ENCODE data around the gene SDCBP2.
"Not testable (repeated sequence)": the region's sequence is repeated elsewhere in the genome, so short reads cannot be mapped to it uniquely, and the experiment has no call there.

SDCBP2 gene

DNA sequence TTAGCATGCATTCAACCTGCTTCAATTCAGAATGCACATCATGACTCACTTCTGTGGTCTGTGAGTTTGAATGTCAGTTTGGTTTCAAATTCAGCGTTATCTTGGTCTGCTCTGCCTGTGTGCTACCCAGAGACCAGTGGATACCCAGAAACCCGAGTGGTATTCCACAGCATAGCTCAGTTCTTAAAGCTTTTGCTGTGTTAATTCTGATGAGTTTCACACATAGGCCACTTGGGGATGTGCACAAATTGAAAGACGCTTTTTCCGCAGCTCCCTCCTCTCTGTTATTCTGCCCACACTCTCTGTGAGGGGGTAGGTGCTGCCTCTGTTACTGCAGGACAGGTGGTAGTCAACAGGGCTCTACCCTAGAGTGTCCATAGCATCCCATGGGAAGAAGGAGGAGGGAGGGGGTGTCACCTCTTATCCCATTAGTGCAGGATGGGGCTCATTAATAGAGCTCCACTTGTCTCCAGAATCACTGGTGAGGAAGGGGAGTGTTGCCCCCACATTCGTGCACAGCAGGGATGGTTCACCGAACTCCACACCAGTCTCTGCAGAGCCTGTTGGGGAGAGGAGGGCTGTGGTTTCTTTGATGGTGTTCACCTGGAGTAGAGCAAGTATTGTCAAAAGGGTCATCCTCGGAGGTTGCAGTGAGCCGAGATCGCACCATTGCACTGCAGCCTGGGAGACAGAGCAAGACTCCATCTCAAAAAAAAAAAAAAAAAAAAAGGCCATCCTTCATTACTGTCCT lies 29.2 kb upstream of the SDCBP2 start:
- no peak for DNase-seq (ENCODE audit: low read depth)

DNA sequence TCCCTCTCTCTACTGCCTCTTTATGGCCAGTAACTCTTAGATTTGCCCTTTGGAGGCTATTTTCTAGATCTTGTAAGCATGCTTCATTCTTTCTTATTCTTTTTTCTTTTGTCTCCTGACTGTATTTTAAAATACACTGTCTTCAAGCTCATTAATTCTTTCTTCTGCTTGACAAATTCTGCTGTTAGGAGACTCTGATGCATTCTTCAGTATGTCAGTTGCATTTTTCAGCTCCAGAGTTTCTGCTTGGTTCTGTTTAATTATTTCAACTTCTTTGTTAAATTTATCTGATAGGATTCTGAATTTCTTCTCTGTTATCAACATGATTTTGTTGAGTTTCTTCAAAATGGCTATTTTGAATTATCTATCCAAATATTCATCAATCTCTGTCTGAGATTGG lies 25.0 kb upstream of the SDCBP2 start:
- no peak for DNase-seq (ENCODE audit: low read depth)

DNA sequence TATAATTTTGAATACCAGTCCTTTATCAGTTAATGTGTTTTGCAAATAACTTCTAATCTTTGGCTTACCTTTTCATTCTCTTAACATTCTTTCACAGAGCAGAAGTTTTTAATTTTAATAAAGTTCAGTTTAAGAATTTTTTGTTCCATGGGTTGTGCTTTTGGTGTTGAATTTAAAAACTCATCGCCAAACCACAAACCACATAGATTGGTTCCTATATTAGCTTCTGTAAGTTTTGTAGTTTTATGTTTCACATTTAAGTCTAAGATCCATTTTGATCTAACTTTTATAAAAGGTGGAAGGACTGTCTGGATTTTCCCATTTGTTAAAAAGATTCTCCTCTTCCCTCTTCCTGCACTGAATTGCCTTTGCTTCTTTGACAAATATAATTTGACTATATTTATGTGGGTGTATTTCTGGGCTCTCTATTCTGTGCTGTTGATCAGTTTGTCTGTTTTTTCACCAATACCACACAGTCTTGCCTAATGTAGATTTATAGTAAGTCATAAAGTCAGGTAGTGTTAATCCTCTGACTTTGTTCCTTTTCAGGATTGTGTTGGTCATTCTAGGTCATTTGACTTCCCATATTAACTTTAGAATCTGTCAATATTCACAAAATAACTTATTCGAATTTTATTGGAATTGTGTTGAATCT lies 17.5 kb upstream of the SDCBP2 start:
- DNase-seq (ENCODE audit: low read depth), result no peak

DNA sequence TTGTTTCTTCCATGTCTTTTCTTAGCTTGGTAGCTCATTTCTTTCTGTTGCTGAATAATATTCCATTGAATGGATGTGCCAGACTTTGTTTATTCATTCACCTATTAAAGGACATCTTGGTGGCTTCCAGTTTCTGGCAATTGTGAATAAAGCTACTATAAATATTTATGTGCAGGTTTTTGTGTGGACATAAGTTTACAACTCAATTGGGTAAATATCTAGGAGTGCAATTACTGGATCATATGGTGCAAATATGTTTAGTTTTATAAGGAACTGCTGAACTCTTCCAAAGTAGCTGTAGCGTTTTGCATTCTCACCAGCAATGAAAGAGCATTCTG lies 16.8 kb upstream of the SDCBP2 start:
- DNase-seq (ENCODE audit: low read depth), result no peak

DNA sequence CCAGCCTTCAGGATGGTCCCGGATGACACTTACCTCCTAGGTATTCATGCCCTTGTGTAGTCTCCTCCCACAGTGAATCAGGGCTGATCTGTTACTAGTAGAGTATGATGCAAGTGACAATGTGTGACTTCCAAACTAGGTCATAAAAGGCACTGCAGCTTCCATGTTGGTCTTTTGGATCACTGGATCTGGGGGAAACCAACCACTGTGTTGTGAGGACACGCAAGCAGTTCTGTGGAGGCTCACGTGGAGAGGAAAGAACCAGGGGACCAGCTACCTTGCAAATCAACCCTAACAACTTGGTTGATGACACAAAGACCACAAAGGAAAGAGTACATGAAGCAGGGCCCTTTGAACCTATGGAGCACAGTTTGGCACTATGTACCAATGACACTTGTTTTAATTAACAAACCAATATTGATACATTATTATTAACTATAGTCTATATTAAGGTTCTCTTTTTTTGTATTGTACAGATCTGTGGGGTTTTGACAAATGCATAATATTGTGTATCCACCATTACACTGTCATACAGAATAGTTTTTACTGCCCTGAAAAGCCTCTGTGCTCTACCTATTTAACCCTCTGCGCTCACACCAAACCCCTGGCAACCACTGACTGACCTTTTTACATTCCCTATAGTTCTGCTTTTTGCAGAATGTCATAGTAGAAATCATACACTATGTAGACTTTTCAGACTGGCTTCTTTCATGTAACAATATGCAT lies 16.3 kb upstream of the SDCBP2 start:
- no peak for DNase-seq (ENCODE audit: low read depth)

DNA sequence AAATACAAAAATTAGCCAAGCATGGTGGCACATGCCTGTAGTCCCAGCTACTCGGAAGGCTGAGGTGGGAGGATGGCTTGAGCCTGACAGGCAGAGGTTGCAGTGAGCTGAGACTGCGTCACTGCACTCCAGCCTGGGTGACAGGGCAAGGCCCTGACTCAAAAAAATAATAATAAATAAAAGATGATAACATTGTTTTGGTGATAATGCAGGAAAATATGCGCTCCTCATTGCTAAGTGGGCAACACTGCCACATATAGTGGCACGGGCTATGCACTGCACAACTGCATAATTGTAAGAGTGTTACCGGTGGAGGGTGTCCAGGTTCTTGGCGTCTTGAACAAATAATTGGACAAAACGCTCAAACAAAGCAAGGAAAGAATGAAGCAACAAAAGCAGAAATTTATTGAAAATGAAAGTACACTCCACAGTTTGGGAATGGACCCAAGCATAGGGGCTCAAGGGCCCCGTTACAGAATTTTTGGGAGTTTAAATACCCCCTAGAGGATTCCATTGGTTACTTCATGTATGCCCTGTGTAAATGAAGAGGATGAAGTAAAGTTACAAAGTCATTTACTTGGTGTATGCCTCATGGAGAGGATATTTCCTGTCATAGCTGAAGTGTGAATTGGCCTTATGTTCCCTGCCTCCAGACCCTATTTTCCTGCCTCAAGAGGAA lies 14.6 kb upstream of the SDCBP2 start:
- not testable (repeated sequence) for DNase-seq (ENCODE audit: low read depth)

DNA sequence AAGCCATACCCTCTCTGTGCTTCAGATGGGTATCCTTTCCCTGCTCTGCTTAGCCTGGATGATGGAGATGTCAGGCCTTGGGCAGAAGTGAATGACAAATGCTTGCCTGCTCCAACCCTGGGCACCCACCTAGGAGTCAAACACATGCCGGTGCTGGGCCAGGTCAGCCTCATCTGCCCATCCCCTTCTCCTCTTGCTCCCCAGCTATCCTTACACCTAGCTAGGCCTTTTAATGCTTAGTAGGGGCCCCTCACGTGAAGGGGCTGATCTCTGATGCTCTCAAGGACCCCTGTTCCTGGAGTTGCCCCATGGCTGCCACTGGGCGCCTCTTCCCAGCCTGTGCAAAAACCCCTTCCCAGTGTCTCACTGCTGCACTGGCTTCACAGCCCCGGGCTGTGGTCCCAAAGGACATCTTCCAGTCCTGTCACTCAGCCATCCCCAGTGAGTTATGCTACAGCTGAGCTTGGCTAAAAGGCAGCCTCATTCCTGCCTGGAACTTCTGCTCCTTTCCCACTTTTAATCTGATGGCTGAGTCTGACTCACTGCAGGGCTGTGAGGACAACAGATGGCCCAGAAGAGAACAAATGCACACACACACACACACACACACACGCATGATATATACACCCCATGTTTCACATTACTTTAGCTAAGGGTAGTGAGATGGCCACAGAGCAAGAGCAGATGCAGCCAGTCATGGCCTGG lies 12.8 kb upstream of the SDCBP2 start:
- peak; percentile 40 for DNase-seq (ENCODE audit: low read depth)

DNA sequence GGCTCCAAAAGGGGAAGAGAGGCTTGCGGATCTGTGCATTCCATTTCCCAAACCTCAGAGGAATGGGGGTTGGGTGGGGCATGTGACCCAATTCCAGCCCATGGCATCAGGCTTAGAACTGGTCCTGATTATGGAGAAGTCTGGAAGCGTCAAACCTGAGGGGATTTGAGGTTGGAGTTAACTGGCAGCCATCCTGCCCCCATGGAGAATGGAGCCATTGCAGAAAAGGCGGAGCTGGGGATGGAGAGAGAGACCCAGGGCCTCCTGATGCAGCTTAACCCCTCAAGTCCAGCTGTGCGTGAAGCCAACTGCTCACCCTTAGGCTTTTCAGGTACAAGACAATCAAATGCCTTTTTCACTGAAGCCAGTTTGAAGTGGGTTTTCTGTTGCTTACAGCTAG lies 9.9 kb upstream of the SDCBP2 start:
- DNase-seq (ENCODE audit: low read depth), result no peak

DNA sequence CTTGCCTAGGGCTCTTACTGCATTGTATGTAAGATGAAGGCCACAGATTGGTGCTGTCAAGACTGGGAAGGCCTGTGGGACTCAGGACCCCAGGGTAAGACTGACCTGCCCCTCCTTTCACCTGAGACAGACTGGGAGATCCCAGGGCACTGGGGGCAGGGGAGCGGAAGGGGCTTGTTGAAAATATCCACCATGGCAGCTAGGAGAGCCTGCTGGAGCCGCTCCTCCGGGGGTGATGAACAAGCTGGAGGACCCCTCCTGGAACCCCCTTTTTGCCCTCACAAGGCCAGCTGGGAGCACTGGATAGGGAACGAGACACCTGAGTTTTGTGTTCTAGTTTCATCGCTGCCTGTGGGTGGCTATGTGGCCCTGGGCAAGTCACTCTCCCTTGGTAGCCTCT lies 9.2 kb upstream of the SDCBP2 start:
- DNase-seq (ENCODE audit: low read depth), result no peak

DNA sequence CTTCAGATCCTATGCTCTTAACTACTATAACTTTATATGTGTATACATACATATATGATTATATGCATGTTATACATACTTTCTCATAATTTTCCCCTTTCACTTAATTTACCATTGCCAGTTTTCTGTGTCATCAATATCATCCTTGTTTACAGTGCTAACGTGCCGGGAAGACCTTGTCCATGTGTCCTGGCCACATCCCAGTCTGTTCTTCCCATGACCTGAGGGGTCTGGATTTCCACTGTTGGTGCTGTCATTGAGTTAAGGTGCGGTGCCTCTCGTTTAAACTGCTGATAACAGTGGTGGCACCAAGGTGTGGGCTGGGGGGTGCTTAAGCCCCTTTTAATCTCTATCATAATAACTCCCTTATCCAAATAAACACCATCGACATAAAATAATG lies 8.5 kb upstream of the SDCBP2 start:
- DNase-seq (ENCODE audit: low read depth), result no peak

DNA sequence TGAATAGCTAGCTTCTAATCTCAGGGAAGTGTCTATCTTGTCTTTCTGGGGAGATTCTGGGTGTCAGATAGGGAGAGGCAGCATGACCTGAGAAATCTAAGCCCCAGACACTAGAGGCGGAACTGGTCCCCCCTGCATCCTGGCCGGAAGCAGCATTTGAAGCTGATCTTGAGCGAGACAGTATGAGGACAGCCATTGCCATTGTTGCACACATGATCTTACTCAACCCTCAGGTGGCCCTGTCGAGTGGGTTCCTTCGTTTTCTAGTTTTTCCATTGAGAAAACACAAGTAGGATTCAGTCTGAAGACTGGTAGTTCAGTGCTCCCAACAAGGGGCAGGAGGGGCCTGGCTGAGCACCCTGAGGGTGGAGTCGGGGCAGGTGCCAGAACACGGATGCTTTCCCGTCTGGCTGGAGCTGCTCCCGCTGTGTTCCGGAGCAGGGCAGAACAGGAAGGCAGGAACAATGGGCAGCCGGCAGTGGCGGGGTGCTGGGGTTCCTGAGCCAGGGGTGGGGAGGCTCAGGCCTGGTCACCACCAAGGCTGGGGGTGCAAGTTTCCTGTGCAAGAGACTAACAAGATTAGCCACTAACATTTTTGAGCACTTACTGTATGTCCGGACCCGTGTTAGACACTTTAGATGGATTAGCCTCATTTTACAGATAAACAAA lies 7.9 kb upstream of the SDCBP2 start:
- DNase-seq (ENCODE audit: low read depth), result no peak

DNA sequence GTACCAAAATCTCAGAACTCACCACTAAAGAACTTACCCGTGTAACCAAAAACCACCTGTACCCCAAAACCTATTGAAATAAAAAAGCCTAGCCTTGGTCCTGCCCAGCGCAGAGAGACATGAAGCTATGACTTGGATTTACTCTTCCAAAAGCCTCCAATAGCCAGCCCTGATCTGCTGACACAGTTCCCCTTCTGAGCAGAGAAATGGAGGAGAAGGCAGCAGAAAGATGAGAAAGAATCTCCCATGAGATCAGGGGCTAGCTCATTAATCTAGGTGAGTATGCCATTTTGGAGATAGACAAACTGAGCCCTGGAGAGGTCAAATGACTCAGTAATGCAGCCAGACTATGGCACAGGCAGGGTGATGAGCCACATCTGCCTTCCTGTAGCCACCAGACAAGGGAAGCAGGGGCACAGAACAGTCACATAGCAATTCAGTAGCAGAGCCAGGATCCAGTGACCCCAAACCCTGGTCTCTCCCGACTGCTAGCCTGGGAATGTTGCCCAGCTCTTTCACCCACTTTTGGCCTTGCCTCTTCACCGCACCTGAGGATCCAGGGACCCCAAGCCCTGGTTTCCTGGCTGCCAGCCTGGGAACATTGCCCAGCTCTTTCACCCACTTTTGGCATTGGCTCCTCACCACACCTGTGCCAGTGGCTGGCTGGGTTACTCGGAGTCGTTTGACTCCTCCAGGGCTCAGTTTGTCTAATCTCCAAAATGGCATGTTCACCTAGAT lies 7.2 kb upstream of the SDCBP2 start:
- no peak for DNase-seq (ENCODE audit: low read depth)

DNA sequence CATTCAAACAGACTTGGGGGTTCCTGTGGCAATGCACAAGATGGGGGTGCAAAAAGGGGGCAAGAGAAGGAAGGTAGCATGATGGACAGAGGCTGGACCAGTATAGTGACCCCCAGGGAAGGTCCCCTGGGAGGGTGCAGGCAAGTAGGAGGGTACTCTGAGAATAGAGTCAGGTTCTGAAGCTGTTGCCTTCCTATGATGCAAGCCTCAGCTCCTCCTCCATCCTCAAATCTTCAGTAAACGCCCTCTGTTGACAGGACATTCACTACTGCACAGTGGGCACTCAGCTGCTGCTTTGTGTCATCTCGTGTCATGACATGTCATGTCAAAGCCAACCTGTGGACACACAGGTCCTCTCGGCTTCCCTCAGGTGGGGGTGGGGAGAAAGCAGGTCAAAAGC lies 5.8 kb upstream of the SDCBP2 start:
- no peak for DNase-seq (ENCODE audit: low read depth)

DNA sequence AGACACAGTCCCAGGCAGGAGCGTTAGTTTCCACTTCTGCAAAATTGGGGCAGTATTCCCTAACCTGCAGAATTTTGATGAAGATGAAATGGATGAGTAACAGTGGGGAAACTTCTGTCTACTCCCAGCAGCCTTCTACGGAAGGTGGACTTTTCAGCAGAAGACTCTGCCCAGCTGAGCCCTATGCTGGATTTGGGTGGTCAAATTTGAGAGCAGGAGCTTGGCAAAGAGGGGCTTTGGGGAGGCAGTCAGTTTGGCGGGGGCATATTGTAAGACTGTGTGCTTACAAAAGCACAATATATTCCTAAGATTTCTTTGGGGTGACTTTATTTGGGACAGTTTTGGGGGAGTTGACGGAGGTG lies 5.4 kb upstream of the SDCBP2 start:
- no peak for DNase-seq (ENCODE audit: low read depth)

DNA sequence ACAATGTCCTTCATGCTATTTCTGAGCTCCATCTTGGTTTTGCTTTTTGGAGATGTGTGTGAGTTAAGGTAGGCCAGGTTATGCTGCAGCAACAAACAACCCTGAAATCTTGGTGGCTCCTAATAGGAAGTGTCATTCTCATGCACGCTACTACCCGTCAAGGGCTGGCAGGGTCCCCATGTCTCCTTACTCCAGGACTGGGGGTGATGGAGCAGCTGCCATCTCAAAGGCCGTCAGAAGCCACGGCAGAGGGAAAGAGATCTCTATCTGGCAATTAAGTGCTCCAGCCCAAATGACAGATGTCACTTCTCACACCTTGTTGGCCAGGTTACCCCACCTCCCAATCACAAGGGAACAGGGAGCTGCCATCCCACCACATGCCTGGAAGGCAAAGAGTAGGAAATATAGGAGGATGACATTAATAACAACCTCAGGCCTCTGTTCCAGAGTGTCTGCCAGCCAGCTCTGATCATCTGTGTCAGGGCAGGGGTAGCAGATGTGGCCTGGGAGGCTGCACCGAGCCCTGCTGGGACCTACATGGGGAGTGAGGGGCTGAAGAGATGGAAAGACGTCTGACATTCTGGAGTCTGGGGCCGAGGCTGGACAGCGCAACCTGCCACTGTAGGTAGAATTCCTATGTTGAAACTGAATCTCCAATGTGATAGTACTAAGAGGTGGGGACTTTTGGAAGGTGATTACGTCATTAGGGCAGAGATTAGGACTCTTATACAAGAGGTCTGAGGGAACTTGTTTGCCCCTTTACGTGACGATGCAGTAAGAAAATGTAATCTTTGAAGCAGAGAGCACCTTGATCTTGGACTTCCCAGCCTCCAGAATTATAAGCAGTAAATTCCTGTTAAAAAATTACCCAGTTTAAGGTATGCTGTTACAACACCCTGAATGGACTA lies 4.8 kb upstream of the SDCBP2 start:
- no peak for DNase-seq (ENCODE audit: low read depth)

DNA sequence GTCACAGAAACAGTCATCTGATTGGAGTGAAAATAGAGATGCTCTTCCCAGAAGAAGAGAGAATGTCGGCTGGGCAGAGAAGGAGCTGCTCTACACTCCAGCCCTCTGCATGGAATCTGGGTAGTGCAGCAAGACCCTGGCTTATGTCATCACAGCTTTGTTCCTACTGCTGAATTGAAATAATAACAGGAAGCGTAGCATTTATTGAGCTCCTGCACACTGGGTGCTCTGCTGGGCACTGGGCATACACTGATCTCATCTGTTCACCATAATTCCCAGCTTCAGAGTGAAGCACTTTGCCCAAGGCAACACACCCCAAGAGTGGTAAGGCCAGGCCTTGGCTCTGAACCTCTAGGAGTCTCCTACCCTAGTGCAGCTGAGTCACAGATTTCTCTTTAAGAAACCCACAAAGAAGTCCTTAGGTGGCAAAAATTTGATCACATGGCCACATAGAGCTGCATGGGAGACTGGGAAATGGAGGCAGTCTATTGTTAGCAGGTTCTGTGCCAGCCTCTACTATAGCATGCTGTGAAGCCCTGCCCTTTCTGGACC lies 3.9 kb upstream of the SDCBP2 start:
- DNase-seq (ENCODE audit: low read depth), result no peak

DNA sequence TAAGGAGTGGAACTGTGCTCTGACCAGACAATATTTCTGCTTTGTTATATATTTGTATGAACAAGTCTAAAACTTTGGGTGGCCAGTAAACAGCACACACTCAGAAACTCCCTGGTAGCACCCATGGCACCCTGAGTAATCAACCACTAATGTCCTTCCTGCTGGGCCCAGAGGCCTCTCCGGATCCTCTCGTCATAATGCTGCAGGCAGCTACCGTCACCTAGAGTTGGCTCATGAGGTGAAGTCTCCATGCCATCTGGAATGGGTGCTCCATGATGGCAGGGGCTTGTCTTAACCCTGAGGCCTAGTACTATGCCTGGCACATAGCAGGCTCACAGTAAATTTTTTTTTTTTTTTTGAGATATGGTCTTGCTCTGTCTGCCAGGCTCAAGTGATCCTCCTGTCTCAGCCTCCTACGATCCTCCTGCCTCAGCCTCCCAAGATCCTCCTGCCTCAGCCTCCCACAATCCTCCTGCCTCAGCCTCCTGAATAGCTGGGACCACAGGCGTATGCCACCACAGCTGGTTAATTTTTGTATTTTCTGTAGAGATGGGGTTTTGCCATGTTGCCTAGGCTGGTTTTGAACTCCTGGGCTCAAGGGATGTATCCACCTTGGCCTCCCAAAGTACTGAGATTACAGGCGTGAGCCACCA lies 3.0 kb upstream of the SDCBP2 start:
- DNase-seq (ENCODE audit: low read depth), result no peak

DNA sequence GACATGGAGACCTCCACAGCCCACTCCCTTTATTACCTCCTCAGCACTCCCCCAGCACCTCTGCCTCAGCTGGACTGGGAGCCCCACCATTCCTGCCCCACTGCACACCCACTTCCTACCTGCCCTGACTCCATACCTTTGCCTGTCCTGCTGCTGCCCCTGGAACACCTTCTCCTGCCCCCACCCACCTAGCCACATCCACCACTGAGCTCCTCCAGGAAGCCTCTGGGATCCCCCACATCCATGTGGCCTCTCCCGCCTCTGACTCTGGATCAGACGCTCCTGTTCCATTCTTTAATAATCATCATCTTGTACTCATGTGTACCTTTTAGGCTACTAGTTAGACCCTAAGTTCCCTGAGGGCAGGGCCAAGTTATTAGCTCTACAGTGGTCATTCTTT lies 2.2 kb upstream of the SDCBP2 start:
- DNase-seq (ENCODE audit: low read depth), result no peak
